H1 (cell line): Measurements from ENCODE around the gene ARFGAP3. TPM values are rescaled to one million over a fixed set of nuclear protein-coding genes. Genes with fewer than 3 reads are reported as not detected.

ENCODE experiments used
- CTCF ChIA-PET: fragments of 300-600 bp; sonication (Branson Sonifier 250); formaldehyde crosslinking; loops from one replicate; lab custom pipeline; 2021; ENCODE audit not compliant: partially characterized antibody; lab: Charles Lee
- POLR2A ChIA-PET: fragments of 300-600 bp; sonication (Branson Sonifier 250); formaldehyde crosslinking; loops from one replicate; lab custom pipeline; 2021; ENCODE audit warnings: inconsistent platforms; ENCODE audit not compliant: partially characterized antibody; lab: Charles Lee
- DNase-seq, 2 experiments: peaks; one replicate each; pipeline versions ENCODE4 v3.0.0 to v3.0.0-alpha.2; 2010 to 2022; ENCODE audit warnings: low spot score in 2 of 2, low read depth in 1 of 2, mixed read lengths in 1 of 2
- FAIRE-seq: peaks from 2 replicates; lab custom pipeline; 2011; peaks lifted over from hg19 to GRCh38; lab: Jason Lieb, UNC
- H2AFZ ChIP-seq: 2 replicates; pipeline ENCODE4 v1.8.1; 2012; ENCODE audit warnings: low read length, inconsistent platforms
- H2AK5ac ChIP-seq: 2 replicates; pipeline ENCODE4 v1.6.1; 2013; ENCODE audit warnings: low read depth, low read length
- H2BK120ac ChIP-seq: replicated peaks from 2 replicates; pipeline ENCODE3; 2013; ENCODE audit warnings: low read depth, low read length, inconsistent platforms
- H2BK12ac ChIP-seq: 2 replicates; pipeline ENCODE4 v1.6.1; 2013; ENCODE audit warnings: low read depth, low read length
- H2BK15ac ChIP-seq: 2 replicates; pipeline ENCODE4 v1.6.1; 2013; ENCODE audit warnings: low read length
- H2BK20ac ChIP-seq: 2 replicates; pipeline ENCODE4 v1.6.1; 2013; ENCODE audit warnings: low read length
- H2BK5ac ChIP-seq: 2 replicates; pipeline ENCODE4 v1.6.1; 2013; ENCODE audit warnings: low read depth, low read length
- H3K14ac ChIP-seq: 2 replicates; pipeline ENCODE4 v1.6.1; 2013; ENCODE audit warnings: inconsistent platforms; ENCODE audit not compliant: insufficient read length
- H3K18ac ChIP-seq: 2 replicates; pipeline ENCODE4 v1.6.1; 2013; ENCODE audit warnings: low read length; ENCODE audit errors: extremely low read depth
- H3K23ac ChIP-seq: 2 replicates; pipeline ENCODE4 v1.6.1; 2013; ENCODE audit warnings: inconsistent platforms; ENCODE audit not compliant: insufficient read length
- H3K23me2 ChIP-seq: 2 replicates; pipeline ENCODE4 v1.6.1; 2013; ENCODE audit warnings: low read depth, low read length
- H3K27ac ChIP-seq: 2 replicates; pipeline ENCODE4 v1.6.1; 2011; ENCODE audit warnings: low read depth, low read length, inconsistent platforms
- H3K27me3 ChIP-seq, 4 experiments: replicated peaks in 1 of 4; 1 replicate in 1 of 4; 2 replicates in 3 of 4; pipeline versions ENCODE4 v1.6.1 to v1.8.1; 2011 to 2013; ENCODE audit warnings: low read length in 3 of 4, mild to moderate bottlenecking in 3 of 4, inconsistent platforms in 2 of 4, mixed read lengths in 2 of 4, moderate library complexity in 1 of 4; ENCODE audit not compliant: control insufficient read depth in 3 of 4, insufficient read depth in 3 of 4; ENCODE audit errors: extremely low read depth in 1 of 4
- H3K36me3 ChIP-seq, 4 experiments: 2 replicates each; pipeline versions ENCODE4 v1.6.1 to v1.8.1; 2011 to 2013; ENCODE audit warnings: mild to moderate bottlenecking in 4 of 4, low read length in 3 of 4, moderate library complexity in 2 of 4, control low read depth in 1 of 4, inconsistent platforms in 1 of 4; ENCODE audit not compliant: insufficient read depth in 4 of 4, control insufficient read depth in 2 of 4
- H3K4ac ChIP-seq: replicated peaks from 2 replicates; pipeline ENCODE3; 2013; ENCODE audit warnings: low read length, low read depth, mixed read lengths, inconsistent platforms; ENCODE audit not compliant: insufficient read length
- H3K4me1 ChIP-seq, 4 experiments: replicated peaks in 1 of 4; 1 replicate in 1 of 4; 2 replicates in 3 of 4; pipeline versions ENCODE4 v1.6.1 to v1.8.1; 2011 to 2013; ENCODE audit warnings: low read length in 3 of 4, inconsistent platforms in 2 of 4, mixed read lengths in 1 of 4; ENCODE audit not compliant: insufficient read depth in 4 of 4, control insufficient read depth in 3 of 4
- H3K4me2 ChIP-seq, 2 experiments: 2 replicates each; pipeline versions ENCODE4 v1.6.1 to v1.8.1; 2011 to 2013; ENCODE audit warnings: low read depth in 2 of 2, low read length in 2 of 2, control low read depth in 1 of 2, inconsistent platforms in 1 of 2, mild to moderate bottlenecking in 1 of 2; ENCODE audit not compliant: insufficient read depth in 1 of 2
- H3K4me3 ChIP-seq, 4 experiments: fragments of 200-600, 300-600 bp in 1 of 4; sonication (generic), shearing (Covaris generic), sonication (Bioruptor Twin) in 1 of 4; 2 replicates each; pipeline versions ENCODE4 v1.5.1 to v1.8.1; 2011 to 2016; ENCODE audit warnings: low read length in 4 of 4, low read depth in 3 of 4, control low read depth in 2 of 4, inconsistent platforms in 2 of 4, mild to moderate bottlenecking in 2 of 4, mixed read lengths in 1 of 4, moderate library complexity in 1 of 4; ENCODE audit not compliant: insufficient read depth in 2 of 4; ENCODE audit errors: extremely low read depth in 1 of 4
- H3K56ac ChIP-seq: replicated peaks from 2 replicates; pipeline ENCODE3; 2013; ENCODE audit warnings: low read depth, mild to moderate bottlenecking, mixed read lengths, low read length, inconsistent platforms; ENCODE audit not compliant: insufficient read length
- H3K79me1 ChIP-seq: 2 replicates; pipeline ENCODE4 v1.6.1; 2013; ENCODE audit warnings: low read depth, low read length, control low read depth
- H3K79me2 ChIP-seq, 2 experiments: 2 replicates each; pipeline versions ENCODE4 v1.6.1 to v1.8.1; 2012 to 2013; ENCODE audit warnings: low read length in 2 of 2, mild to moderate bottlenecking in 2 of 2, inconsistent platforms in 1 of 2; ENCODE audit not compliant: insufficient read depth in 2 of 2, control insufficient read depth in 1 of 2
- H3K9ac ChIP-seq, 4 experiments: replicated peaks in 1 of 4; 1 replicate in 1 of 4; 2 replicates in 3 of 4; pipeline versions ENCODE4 v1.6.1 to v1.8.1; 2011 to 2013; ENCODE audit warnings: low read depth in 3 of 4, low read length in 3 of 4, control low read depth in 2 of 4, mild to moderate bottlenecking in 2 of 4, moderate library complexity in 2 of 4, inconsistent platforms in 1 of 4; ENCODE audit errors: extremely low read depth in 1 of 4
- H3K9me3 ChIP-seq, 2 experiments: 2 replicates each; pipeline versions ENCODE4 v1.6.1 to v1.8.1; 2012 to 2013; ENCODE audit warnings: mild to moderate bottlenecking in 2 of 2, moderate library complexity in 2 of 2, control low read depth in 1 of 2, inconsistent platforms in 1 of 2, low read depth in 1 of 2, low read length in 1 of 2, mixed read lengths in 1 of 2; ENCODE audit not compliant: insufficient read depth in 2 of 2
- H4K20me1 ChIP-seq, 2 experiments: replicated peaks in 1 of 2; 2 replicates each; pipeline versions ENCODE3 to v1.8.1; 2011 to 2013; ENCODE audit warnings: inconsistent platforms in 2 of 2, low read length in 2 of 2, mild to moderate bottlenecking in 1 of 2; ENCODE audit not compliant: insufficient read depth in 2 of 2, control insufficient read depth in 1 of 2
- H4K5ac ChIP-seq: 2 replicates; pipeline ENCODE4 v1.6.1; 2013; ENCODE audit warnings: low read length, low read depth, mixed read lengths, inconsistent platforms; ENCODE audit not compliant: insufficient read length
- H4K8ac ChIP-seq: 2 replicates; pipeline ENCODE4 v1.8.0; 2013; ENCODE audit warnings: mild to moderate bottlenecking, moderate library complexity, low read length, inconsistent platforms; ENCODE audit not compliant: insufficient read depth; ENCODE audit errors: extremely low read depth
- H4K91ac ChIP-seq: replicated peaks from 2 replicates; pipeline ENCODE3; 2013; ENCODE audit warnings: low read length, mixed read lengths, inconsistent platforms; ENCODE audit not compliant: insufficient read length
- BCL11A ChIP-seq, 2 experiments: IDR thresholded peaks; one replicate each; pipeline ENCODE4 v1.6.1; 2011; ENCODE audit warnings: low read depth in 2 of 2, low read length in 2 of 2, mild to moderate bottlenecking in 2 of 2
- CBX8 ChIP-seq: fragments of 300-800, 300-1000 bp; sonication (generic); IDR thresholded peaks from 2 replicates; pipeline ENCODE4 v1.7.1; 2016; ENCODE audit warnings: low read depth, low read length, borderline replicate concordance
- CEBPB ChIP-seq: IDR thresholded peaks from 2 replicates; pipeline ENCODE4 v1.6.1; 2012; ENCODE audit warnings: low read depth, low read length
- CHD2 ChIP-seq: IDR thresholded peaks from 2 replicates; pipeline ENCODE4 v1.6.1; 2012; ENCODE audit warnings: low read length, improper control_type of control experiment
- FOSL1 ChIP-seq: IDR thresholded peaks from 2 replicates; pipeline ENCODE4 v1.6.1; 2011; ENCODE audit warnings: mild to moderate bottlenecking, low read depth, low read length, moderate library complexity; ENCODE audit not compliant: insufficient read depth
- HDAC6 ChIP-seq: IDR thresholded peaks from one replicate; pipeline ENCODE4 v1.7.1; 2012; ENCODE audit warnings: low read depth, mild to moderate bottlenecking, inconsistent platforms, low read length, moderate library complexity
- MAFK ChIP-seq: IDR thresholded peaks from 2 replicates; pipeline ENCODE4 v1.6.1; 2012; ENCODE audit warnings: low read depth, mild to moderate bottlenecking, improper control_type of control experiment, low read length
- NRF1 ChIP-seq: IDR thresholded peaks from 2 replicates; pipeline ENCODE4 v1.6.1; 2011; ENCODE audit warnings: mild to moderate bottlenecking, low read depth, low read length, improper control_type of control experiment
- RXRA ChIP-seq: IDR thresholded peaks from 2 replicates; pipeline ENCODE4 v1.6.1; 2011; ENCODE audit warnings: low read depth, mild to moderate bottlenecking, low read length, moderate library complexity; ENCODE audit not compliant: insufficient read depth
- SIN3A ChIP-seq, 2 experiments: IDR thresholded peaks in 1 of 2; conservative IDR thresholded peaks in 1 of 2; 2 replicates each; pipeline ENCODE4 v1.6.1; 2011 to 2012; ENCODE audit warnings: low read length in 2 of 2, improper control_type of control experiment in 1 of 2, low read depth in 1 of 2, mild to moderate bottlenecking in 1 of 2
- SIRT6 ChIP-seq: IDR thresholded peaks from one replicate; pipeline ENCODE4 v1.7.1; 2012; ENCODE audit warnings: low read length, inconsistent platforms
- SIX5 ChIP-seq: IDR thresholded peaks from 2 replicates; pipeline ENCODE4 v1.6.1; 2011; ENCODE audit warnings: mild to moderate bottlenecking, low read depth, low read length
- SP4 ChIP-seq: IDR thresholded peaks from 2 replicates; pipeline ENCODE4 v1.6.1; 2012; ENCODE audit warnings: low read length, inconsistent platforms
- WGBS, 2 experiments: shearing (Covaris generic) in 1 of 2; methylation state at CpG; one replicate each; pipeline versions ENCODE4 v1.1.6 to v1.1.7; 2013 to 2015; ENCODE audit warnings: low lambda C conversion rate in 2 of 2, mixed read lengths in 2 of 2, inconsistent platforms in 1 of 2, low coverage in 1 of 2, missing lambda C conversion rate in 1 of 2; ENCODE audit not compliant: insufficient replicate concordance in 2 of 2, insufficient coverage in 1 of 2, insufficient read length in 1 of 2; ENCODE audit errors: extremely low coverage in 1 of 2, missing lambda C conversion rate in 1 of 2; 5-methylcytosine and 5-hydroxymethylcytosine counted together
- polyA plus RNA-seq, 7 experiments: library from polyadenylated mRNA; depleted of rRNA in 3 of 7; stranded (reverse) in 5 of 7; unstranded in 2 of 7; fragments of >200 nt in 5 of 7; fragments of 200-250 nt in 2 of 7; gene quantifications; 1 replicate in 5 of 7; 2 replicates in 1 of 7; 4 replicates in 1 of 7; pipeline versions ENCODE4 v1.2.1 to v1.2.3, GENCODE V29; 2011 to 2013; ENCODE audit warnings: missing spikeins in 2 of 7, mixed read lengths in 2 of 7
- total RNA-seq: library from RNA; stranded (reverse); fragmentation: NEBNext Ultra II Directional; extraction: Animal tissue kit (Norgen Biotek cat#: 25700); gene quantifications from 2 replicates; pipeline ENCODE4 v1.2.1, GENCODE V29; 2021

ARFGAP3 gene
- total and polyA plus RNA-seq, 2 of the 8 experiments (the other 6 are each of a cell fraction or from before 2014, with no cell fraction given): 9.7 to 16.0 TPM

GRCh38 chr22:42834177-42834949, 22.7 kb downstream of the ARFGAP3 start:
- H2BK5ac ChIP-seq: no peak overlapping the region
- no peak overlapping the region for H3K14ac ChIP-seq
- no peak overlapping the region for H3K4me2 ChIP-seq
- ChIA-PET CTCF (interaction anchor here (0.6 to 3.4 kb wide), 5 partner anchors 12 to 55 kb away, joined by 3 to 15 read pairs (median 5); no protein-coding TSS in a partner anchor), POLR2A (interaction anchor here (0.9 kb wide), 1 partner anchor 15 kb away, joined by 3 read pairs; no protein-coding TSS in a partner anchor)
- no peak overlapping the region for H2BK20ac ChIP-seq
- no peak overlapping the region for H2BK120ac ChIP-seq
- H3K4me1 ChIP-seq: no peaks in the 10 kb centered on the region
- H4K8ac ChIP-seq: no peak overlapping the region
- H3K79me2 ChIP-seq: no peaks in the 10 kb centered on the region
- no peak for FAIRE-seq
- H3K4me3 ChIP-seq: no peak overlapping the region
- no peaks in the 10 kb centered on the region for H3K27me3 ChIP-seq
- no peak overlapping the region for H2AFZ ChIP-seq
- no peak overlapping the region for H3K56ac ChIP-seq
- peaks cover 0 to 3% (median 0%) of the 10 kb centered on the region in 4 experiments; a peak in 1 of 8 replicates for H3K36me3 ChIP-seq
- H3K27ac ChIP-seq: no peak overlapping the region
- H3K79me1 ChIP-seq: no peaks in the 10 kb centered on the region
- no peak overlapping the region for H2BK12ac ChIP-seq
- 85% methylated on average over 5 of the region's 5 CpGs; no CpG with 5 or more reads in 1 of the 2 experiments for WGBS, 2 experiments
- no peak overlapping the region for H3K18ac ChIP-seq
- H3K9ac ChIP-seq: no peak overlapping the region
- no peak overlapping the region for H3K23ac ChIP-seq
- H2AK5ac ChIP-seq: no peak overlapping the region
- TF ChIP-seq SIN3A (conservative IDR thresholded peaks at IDR 0.05 in 1 of 2, IDR thresholded peaks at IDR 0.05 in 1 of 2; ENCODE audit: low read depth in 1 of 2, low read length in 2 of 2): no peak
- TF ChIP-seq RXRA: no peak
- TF ChIP-seq FOSL1: no peak
- no peak for TF ChIP-seq HDAC6
- no peak for TF ChIP-seq CHD2
- no peak for TF ChIP-seq CBX8
- no peak for TF ChIP-seq BCL11A (IDR thresholded peaks at IDR 0.05; ENCODE audit: low read depth in 2 of 2, low read length in 2 of 2)
- TF ChIP-seq CEBPB: no peak
- TF ChIP-seq SIX5: no peak
- no peak for TF ChIP-seq MAFK
- no peak for TF ChIP-seq SP4
- TF ChIP-seq NRF1: no peak
- no peak for TF ChIP-seq SIRT6
- TF ChIP-seq, all 59 proteins: peak for 0
- DNase-seq: no peak
- Histone ChIP-seq H3K23me2 (no peaks in the 10 kb centered on the region), H3K4ac (no peak overlapping the region), H4K5ac (no peak overlapping the region), H4K91ac (no peak overlapping the region), H4K20me1 (no peaks in the 10 kb centered on the region), H3K9me3 (no peaks in the 10 kb centered on the region), H2BK15ac (no peak overlapping the region)
